SH-SY5Y (cell line): ENCODE measurements around the gene PAX3.

ENCODE experiments used
- GATA2 ChIP-seq: IDR thresholded peaks from 2 replicates; pipeline ENCODE4 v1.6.1; 2011; ENCODE audit warnings: mild to moderate bottlenecking, low read depth, low read length
- GATA3 ChIP-seq: IDR thresholded peaks from 2 replicates; pipeline ENCODE4 v1.6.1; 2011; ENCODE audit warnings: low read depth, mild to moderate bottlenecking, low read length, moderate library complexity

DNA sequence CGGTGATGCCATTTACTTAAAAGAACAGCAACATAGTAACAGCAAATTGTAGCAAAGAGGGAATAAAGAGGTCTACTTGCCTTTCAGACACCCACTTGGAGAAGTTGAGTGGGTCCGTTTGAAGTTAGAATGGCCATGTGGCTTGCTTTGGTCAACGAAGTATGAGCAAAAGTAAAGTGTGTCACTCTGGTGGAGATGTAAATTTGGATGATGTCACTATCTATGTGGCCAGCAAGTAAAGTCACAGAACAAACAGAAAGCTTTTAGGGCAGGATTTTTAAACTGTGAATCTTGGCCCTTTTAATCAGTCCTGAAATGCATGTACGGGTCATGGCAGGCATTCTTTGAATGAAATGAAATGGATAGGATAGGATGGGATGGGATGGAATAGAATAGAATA lies 120.3 kb downstream of the PAX3 start:
- no peak for TF ChIP-seq GATA3
- no peak for TF ChIP-seq GATA2
